NCI-H146 treated with DMSO at 0.1 percent for 48 hours (cell line): Measurements from ENCODE around the gene CCDC33.
A peak's percentile ranks its signal among the peaks of the same experiment; 100 is the strongest.

ENCODE experiments used
- DNase-seq: peaks from one replicate; lab custom pipeline; 2025; ENCODE audit not compliant: unreplicated experiment; lab: John Stamatoyannopoulos, UW

CCDC33 gene

GRCh38 chr15:74281147-74282133 is 45.3 kb downstream of the CCDC33 start:
- DNase-seq, result no peak

- no peak for DNase-seq
These were observed 47.2 kb downstream of the CCDC33 start for GRCh38 chr15:74283368-74283767.

GRCh38 chr15:74289671-74290070 is 53.5 kb downstream of the CCDC33 start:
- no peak for DNase-seq

GRCh38 chr15:74290645-74291044 is 54.5 kb downstream of the CCDC33 start:
- no peak for DNase-seq

- peak; percentile 81 for DNase-seq
These were observed 55.3 kb downstream of the CCDC33 start for GRCh38 chr15:74291101-74292071.

- DNase-seq, result no peak
These were observed 57.1 kb downstream of the CCDC33 start for GRCh38 chr15:74293021-74293810.

GRCh38 chr15:74294010-74294409 is 57.9 kb downstream of the CCDC33 start:
- DNase-seq, result no peak

- DNase-seq, result no peak
These were observed 59.7 kb downstream of the CCDC33 start for GRCh38 chr15:74295800-74296199.

GRCh38 chr15:74297887-74298286 is 61.8 kb downstream of the CCDC33 start:
- no peak for DNase-seq

GRCh38 chr15:74300057-74300795 is 64.1 kb downstream of the CCDC33 start:
- DNase-seq, result no peak

- no peak for DNase-seq
These were observed 65.6 kb downstream of the CCDC33 start for GRCh38 chr15:74301583-74302361.

GRCh38 chr15:74302821-74303359 is 66.8 kb downstream of the CCDC33 start:
- DNase-seq, result peak; percentile 5

GRCh38 chr15:74303741-74304309 is 67.7 kb downstream of the CCDC33 start:
- no peak for DNase-seq

- no peak for DNase-seq
These were observed 68.3 kb downstream of the CCDC33 start for GRCh38 chr15:74304431-74304830.

- DNase-seq, result no peak
These were observed 69.6 kb downstream of the CCDC33 start for GRCh38 chr15:74305687-74306086.

- DNase-seq, result no peak
These were observed 70.7 kb downstream of the CCDC33 start for GRCh38 chr15:74306781-74307217.

- peak; percentile 54 for DNase-seq
These were observed 72.0 kb downstream of the CCDC33 start for GRCh38 chr15:74307827-74308811.
